Kidney (tissue), 14 donors: ENCODE results near the gene SRRM1. TPM values are rescaled to one million over a fixed set of nuclear protein-coding genes. Genes with fewer than 3 reads are reported as not detected.

Experiments used
- DNase-seq, 5 donors: peaks; one replicate each; pipeline ENCODE4 v3.0.0-alpha.2; 2013 to 2020
- FAIRE-seq: peaks from 2 replicates; lab custom pipeline; 2012; peaks lifted over from hg19 to GRCh38; lab: Jason Lieb, UNC
- H3K27ac ChIP-seq, 2 donors: one replicate each; pipeline ENCODE4 v1.7.0; 2013; ENCODE audit warnings: low read depth in 2 of 2, low read length in 2 of 2, inconsistent platforms in 1 of 2
- H3K27me3 ChIP-seq: one replicate; pipeline ENCODE4 v1.7.1; 2013; ENCODE audit warnings: low read length, inconsistent platforms; ENCODE audit not compliant: control insufficient read depth, insufficient read depth
- H3K36me3 ChIP-seq, 3 donors: one replicate each; pipeline versions ENCODE4 v1.7.0 to v1.7.1; 2013; ENCODE audit warnings: low read length in 3 of 3, control low read depth in 1 of 3, inconsistent platforms in 1 of 3; ENCODE audit not compliant: insufficient read depth in 3 of 3, control insufficient read depth in 2 of 3
- H3K4me1 ChIP-seq, 3 donors: one replicate each; pipeline versions ENCODE4 v1.7.0 to v1.7.1; 2013; ENCODE audit warnings: low read length in 3 of 3, inconsistent platforms in 1 of 3, low read depth in 1 of 3; ENCODE audit not compliant: control insufficient read depth in 2 of 3, insufficient read depth in 2 of 3
- H3K4me3 ChIP-seq, 3 donors: one replicate each; pipeline versions ENCODE4 v1.7.0 to v1.8.1; 2013; ENCODE audit warnings: low read length in 3 of 3, control low read depth in 1 of 3, inconsistent platforms in 1 of 3
- H3K9ac ChIP-seq, 3 donors: one replicate each; pipeline versions ENCODE4 v1.7.0 to v1.7.1; 2013; ENCODE audit warnings: low read length in 3 of 3, control low read depth in 1 of 3, inconsistent platforms in 1 of 3
- H3K9me3 ChIP-seq, 3 donors: one replicate each; pipeline versions ENCODE4 v1.7.0 to v1.7.1; 2013; ENCODE audit warnings: low read length in 3 of 3, control low read depth in 1 of 3, inconsistent platforms in 1 of 3; ENCODE audit not compliant: control insufficient read depth in 2 of 3, insufficient read depth in 1 of 3
- intact Hi-C: fragments of 100-400 bp; cut with DNase I; formaldehyde crosslinking; loops from one replicate; pipeline ENCODE4 v1.11.1; 2022
- polyA plus RNA-seq: library from polyadenylated mRNA; stranded (reverse); fragments of 350-450 nt; fragmentation: Illumina TruSeq; extraction: RNeasy Lipid Tissue Mini Kit (QIAGEN cat#74804); gene quantifications from one replicate; pipeline ENCODE4 v1.2.3, GENCODE V29; 2014; ENCODE audit warnings: low read depth, low replicate concordance; ENCODE audit not compliant: insufficient read depth
- total RNA-seq: library from RNA; stranded (reverse); fragmentation: NEBNext Ultra II Directional; extraction: Animal tissue kit (Norgen Biotek cat#: 25700); gene quantifications from one replicate; pipeline ENCODE4 v1.2.1, GENCODE V29; 2021
- TF ChIP-seq, protein P1 (sequence below): IDR thresholded peaks from 3 replicates; pipeline ENCODE4 v1.5.1; 2012; ENCODE audit warnings: mild to moderate bottlenecking, moderate library complexity, borderline replicate concordance; ENCODE audit not compliant: insufficient read depth; ENCODE audit errors: extremely low read depth
- donor health status: control.
- donor health status: control.
- donor health status: control.
- donor health status: control.
- donor health status: control.
- donor health status: DM: yes; HTN: yes; CAD: no.
- donor health status: Normal renal cell carcinoma (clear cell type).

The SRRM1 gene
- total and polyA plus RNA-seq, 2 donors from 2014 or later: 21.1 to 123 TPM

DNA sequence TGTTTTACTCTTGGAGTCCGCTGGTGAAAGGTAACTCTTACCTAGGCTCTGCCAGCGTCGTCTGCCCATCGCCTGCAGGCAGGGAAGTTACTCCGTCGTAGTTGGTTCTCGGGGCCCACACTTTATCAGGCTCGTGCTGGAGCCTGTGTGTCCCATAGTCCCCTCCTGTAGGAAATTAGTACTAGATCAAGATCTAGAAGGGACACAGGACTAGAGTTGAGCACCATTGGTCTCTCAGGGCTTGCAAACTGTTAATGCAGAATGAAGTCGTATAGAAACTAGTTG is 940 bp downstream of the SRRM1 start:
- TF ChIP-seq, protein P1, sequence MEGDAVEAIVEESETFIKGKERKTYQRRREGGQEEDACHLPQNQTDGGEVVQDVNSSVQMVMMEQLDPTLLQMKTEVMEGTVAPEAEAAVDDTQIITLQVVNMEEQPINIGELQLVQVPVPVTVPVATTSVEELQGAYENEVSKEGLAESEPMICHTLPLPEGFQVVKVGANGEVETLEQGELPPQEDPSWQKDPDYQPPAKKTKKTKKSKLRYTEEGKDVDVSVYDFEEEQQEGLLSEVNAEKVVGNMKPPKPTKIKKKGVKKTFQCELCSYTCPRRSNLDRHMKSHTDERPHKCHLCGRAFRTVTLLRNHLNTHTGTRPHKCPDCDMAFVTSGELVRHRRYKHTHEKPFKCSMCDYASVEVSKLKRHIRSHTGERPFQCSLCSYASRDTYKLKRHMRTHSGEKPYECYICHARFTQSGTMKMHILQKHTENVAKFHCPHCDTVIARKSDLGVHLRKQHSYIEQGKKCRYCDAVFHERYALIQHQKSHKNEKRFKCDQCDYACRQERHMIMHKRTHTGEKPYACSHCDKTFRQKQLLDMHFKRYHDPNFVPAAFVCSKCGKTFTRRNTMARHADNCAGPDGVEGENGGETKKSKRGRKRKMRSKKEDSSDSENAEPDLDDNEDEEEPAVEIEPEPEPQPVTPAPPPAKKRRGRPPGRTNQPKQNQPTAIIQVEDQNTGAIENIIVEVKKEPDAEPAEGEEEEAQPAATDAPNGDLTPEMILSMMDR: no peak
- DNase-seq (peak in 2 of 5 donors; percentile 18 to 52), FAIRE-seq (no peak)
- Histone ChIP-seq H3K9me3 (no peaks in the 10 kb centered on the region), H3K27ac (peak overlapping the region; percentile 9 to 87), H3K27me3 (no peaks in the 10 kb centered on the region), H3K4me3 (peak overlapping the region; percentile 83 to 86 (median 83)), H3K9ac (peak overlapping the region; percentile 81 to 91 (median 84)), H3K36me3 (peaks cover 14 to 23% (median 16%) of the 10 kb centered on the region in 3 donors), H3K4me1 (peaks cover 3 to 17% (median 16%) of the 10 kb centered on the region in 3 donors)
- intact Hi-C loops: no loop called here

DNA sequence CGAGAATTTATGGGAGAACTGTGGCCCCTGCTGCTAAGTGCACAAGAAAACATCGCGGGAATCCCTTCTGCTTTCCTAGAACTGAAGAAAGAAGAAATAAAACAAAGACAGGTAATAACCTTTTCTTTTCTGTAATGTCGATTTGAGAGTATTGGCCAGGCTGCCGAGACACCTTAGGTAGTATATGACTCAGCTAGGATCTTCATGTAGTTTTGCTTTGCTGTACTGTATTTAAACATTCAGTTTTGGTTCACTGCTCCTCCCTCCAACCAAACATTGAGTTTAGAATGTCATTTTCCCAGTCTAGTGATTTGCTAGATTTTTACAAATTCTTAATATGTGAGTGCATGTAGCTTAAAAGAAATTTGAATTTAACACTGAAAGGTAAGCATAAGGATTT is 5.8 kb downstream of the SRRM1 start:
- Histone ChIP-seq H3K36me3 (peaks cover 33 to 63% (median 36%) of the 10 kb centered on the region in 3 donors), H3K4me3 (no peak overlapping the region), H3K27me3 (no peaks in the 10 kb centered on the region), H3K4me1 (peaks cover 0 to 11% (median 10%) of the 10 kb centered on the region in 3 donors), H3K9ac (no peak overlapping the region), H3K9me3 (no peaks in the 10 kb centered on the region), H3K27ac (no peak overlapping the region)
- no peak for DNase-seq
- no peak for FAIRE-seq
- intact Hi-C loops: no loop called here
- TF ChIP-seq, protein P1: no peak

DNA sequence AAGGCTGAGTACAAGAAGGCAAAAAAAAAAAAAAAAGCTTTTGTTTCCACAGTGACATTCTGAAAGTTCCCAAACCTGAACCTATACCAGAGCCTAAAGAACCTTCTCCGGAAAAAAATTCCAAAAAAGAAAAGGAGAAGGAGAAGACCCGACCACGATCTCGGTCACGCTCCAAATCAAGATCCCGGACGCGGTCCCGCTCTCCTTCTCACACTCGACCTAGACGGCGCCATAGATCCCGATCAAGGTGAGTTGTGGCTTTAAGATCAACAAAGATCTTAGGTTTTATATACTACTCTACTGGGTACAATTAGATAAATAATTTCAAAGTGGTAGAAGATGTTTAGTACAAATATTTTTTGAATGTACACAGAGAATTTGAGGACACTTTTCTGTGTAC is 9.3 kb downstream of the SRRM1 start:
- TF ChIP-seq, protein P1: no peak
- DNase-seq (peak in 1 of 5 donors; percentile 52), FAIRE-seq (no peak)
- Histone ChIP-seq H3K9ac (no peak overlapping the region), H3K36me3 (peaks cover 36 to 89% (median 50%) of the 10 kb centered on the region in 3 donors), H3K4me3 (no peak overlapping the region), H3K9me3 (no peaks in the 10 kb centered on the region), H3K27me3 (no peaks in the 10 kb centered on the region), H3K4me1 (no peaks in the 10 kb centered on the region), H3K27ac (no peak overlapping the region)
- intact Hi-C loops: no loop called here

DNA sequence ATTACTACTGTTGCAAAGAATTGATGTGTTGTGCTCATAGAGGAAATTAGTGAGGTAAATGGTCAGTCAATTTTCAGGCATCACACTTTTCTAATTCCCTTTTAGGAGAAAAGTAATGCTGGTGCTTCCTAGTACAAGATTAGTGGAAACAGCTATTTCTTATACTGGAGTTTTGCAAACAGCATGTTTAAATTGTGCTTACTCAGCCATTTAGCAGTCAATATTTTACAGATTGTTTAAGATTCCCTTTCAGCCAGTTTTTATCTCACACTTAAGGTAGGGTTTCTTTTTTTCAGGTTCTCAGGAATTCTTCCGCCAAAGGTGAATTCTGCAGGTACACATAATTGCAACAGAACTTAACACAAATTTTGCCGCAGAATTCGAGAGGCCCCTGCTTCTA is 10.9 kb downstream of the SRRM1 start:
- FAIRE-seq: no peak
- no peaks in the 10 kb centered on the region for H3K9me3 ChIP-seq
- H3K4me1 ChIP-seq: peaks cover 0 to 3% (median 0%) of the 10 kb centered on the region in 3 donors
- H3K4me3 ChIP-seq: no peak overlapping the region
- TF ChIP-seq, protein P1: no peak
- no peak for DNase-seq
- intact Hi-C loops: no loop called here
- no peaks in the 10 kb centered on the region for H3K27me3 ChIP-seq
- H3K9ac ChIP-seq: no peak overlapping the region
- H3K36me3 ChIP-seq: peaks cover 32 to 77% (median 39%) of the 10 kb centered on the region in 3 donors
- H3K27ac ChIP-seq: no peak overlapping the region
